Measurements from ENCODE around the gene PRKG1. TPM values are rescaled to one million over a fixed set of nuclear protein-coding genes. Genes with fewer than 3 reads are reported as not detected.

The PRKG1 gene
- total RNA-seq, 1 donor, result 1.2 TPM

DNA sequence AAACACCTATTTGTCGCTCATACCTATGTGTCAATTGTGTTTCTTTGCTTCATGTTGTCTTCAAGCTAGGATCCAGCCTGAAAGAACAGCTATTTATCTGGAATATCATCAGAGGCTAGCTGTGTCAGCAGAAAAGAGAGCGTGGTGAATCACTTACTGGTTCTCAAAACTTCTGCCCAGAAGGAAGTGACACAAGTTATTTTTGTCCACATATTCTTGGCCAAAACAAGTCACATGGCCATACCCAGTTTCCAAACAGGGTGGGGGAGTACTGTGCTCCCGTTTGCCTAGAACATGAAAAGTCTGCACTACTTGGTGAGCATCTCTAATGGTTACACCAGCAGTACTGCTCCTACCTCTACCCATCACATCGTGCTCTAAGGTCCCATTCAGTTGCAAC lies 786.0 kb downstream of the PRKG1 start:
- Histone ChIP-seq H3K4me1 (ENCODE audit: insufficient read depth, low read length) (no peaks in the 10 kb centered on the region), H3K9me3 (ENCODE audit: low read depth, low read length) (no peaks in the 10 kb centered on the region), H3K27me3 (ENCODE audit: insufficient read depth, low read length) (no peaks in the 10 kb centered on the region), H3K4me3 (ENCODE audit: low read length) (no peak overlapping the region)

DNA sequence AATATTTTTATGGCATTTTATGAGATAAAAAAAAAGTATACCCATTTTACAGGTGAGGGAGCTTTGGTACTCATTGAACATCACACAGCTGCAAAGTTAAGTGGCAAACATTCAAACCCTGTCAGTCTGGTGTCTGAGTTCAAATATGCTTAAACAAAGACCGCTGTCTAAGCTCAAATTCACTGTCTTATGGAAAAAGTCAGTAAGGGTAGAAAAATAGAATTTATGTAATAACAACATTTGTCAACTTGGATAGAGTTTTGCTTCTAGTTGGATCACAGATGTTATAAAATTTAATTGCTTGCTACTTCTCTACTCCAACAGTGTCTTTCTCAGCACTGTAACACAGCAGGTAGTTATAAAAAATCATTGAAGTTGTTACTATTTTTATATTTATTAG lies 786.8 kb downstream of the PRKG1 start:
- no peaks in the 10 kb centered on the region for H3K9me3 ChIP-seq (ENCODE audit: low read depth, low read length)
- H3K4me3 ChIP-seq (ENCODE audit: low read length), result no peak overlapping the region
- no peaks in the 10 kb centered on the region for H3K27me3 ChIP-seq (ENCODE audit: insufficient read depth, low read length)
- H3K4me1 ChIP-seq (ENCODE audit: insufficient read depth, low read length), result no peaks in the 10 kb centered on the region

DNA sequence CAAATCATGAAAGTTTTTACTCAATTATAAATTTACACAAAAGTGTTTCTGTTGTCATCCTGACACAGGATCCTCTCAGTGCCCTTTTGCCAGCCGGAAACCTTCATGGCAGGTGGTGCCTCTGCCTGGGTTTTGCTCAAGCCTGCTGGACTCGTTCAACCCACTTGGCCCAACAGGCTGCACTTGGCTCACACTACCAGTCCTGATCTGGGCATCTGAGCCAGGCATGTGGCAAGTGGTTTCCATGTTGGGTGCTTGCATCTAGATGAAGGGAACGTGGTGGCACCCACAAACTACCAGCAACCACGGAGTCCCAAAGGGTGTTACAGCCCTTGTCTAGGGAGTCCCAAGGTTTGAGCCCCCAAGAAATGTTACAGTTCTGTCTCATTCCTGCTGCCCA lies 787.4 kb downstream of the PRKG1 start:
- Histone ChIP-seq H3K27me3 (ENCODE audit: insufficient read depth, low read length) (no peaks in the 10 kb centered on the region), H3K9me3 (ENCODE audit: low read depth, low read length) (no peaks in the 10 kb centered on the region), H3K4me3 (ENCODE audit: low read length) (no peak overlapping the region), H3K4me1 (ENCODE audit: insufficient read depth, low read length) (no peaks in the 10 kb centered on the region)

DNA sequence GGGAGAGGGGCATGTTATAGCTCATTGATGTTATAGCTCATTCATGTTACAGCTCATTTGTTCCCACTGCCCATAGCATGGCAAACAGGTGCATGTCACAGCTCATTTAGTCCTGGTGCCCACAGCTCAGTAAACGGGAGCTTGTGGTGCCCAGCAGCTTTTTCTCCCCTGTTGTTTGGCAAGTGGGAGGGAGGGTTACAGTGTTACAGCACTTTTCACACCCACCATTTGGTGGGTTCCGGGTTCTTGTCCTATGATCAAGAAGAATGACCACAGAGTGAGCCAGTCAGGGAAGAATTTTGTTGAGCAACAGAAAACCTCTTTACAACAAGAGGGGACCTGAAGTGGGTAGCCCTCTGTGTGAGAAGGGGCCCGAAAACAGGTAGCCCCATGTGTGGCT lies 787.9 kb downstream of the PRKG1 start:
- H3K4me1 ChIP-seq (ENCODE audit: insufficient read depth, low read length), result no peaks in the 10 kb centered on the region
- no peaks in the 10 kb centered on the region for H3K9me3 ChIP-seq (ENCODE audit: low read depth, low read length)
- H3K4me3 ChIP-seq (ENCODE audit: low read length), result no peak overlapping the region
- H3K27me3 ChIP-seq (ENCODE audit: insufficient read depth, low read length), result no peaks in the 10 kb centered on the region

DNA sequence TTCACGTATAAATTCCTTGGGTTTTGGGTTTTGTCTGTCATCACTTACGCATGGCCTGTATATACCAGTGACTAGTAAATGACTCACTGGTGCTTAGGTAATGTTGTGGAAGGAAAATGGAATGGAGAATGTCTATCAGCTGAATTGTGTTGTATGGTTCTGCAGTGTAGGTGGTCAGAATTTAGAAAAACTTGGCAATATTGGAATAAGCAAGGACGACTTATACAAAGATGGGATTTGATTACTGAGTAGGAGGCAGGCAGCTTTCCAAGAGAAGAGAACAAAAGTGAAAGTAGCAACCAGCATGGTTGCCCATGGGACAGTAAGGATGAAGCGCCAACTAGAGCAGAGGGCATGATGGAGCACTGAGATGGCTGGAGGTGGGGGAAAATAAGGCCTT lies 793.7 kb downstream of the PRKG1 start:
- Histone ChIP-seq H3K4me3 (ENCODE audit: low read length) (no peak overlapping the region), H3K9me3 (ENCODE audit: low read depth, low read length) (no peaks in the 10 kb centered on the region), H3K27me3 (ENCODE audit: insufficient read depth, low read length) (no peaks in the 10 kb centered on the region), H3K4me1 (ENCODE audit: insufficient read depth, low read length) (no peaks in the 10 kb centered on the region)

DNA sequence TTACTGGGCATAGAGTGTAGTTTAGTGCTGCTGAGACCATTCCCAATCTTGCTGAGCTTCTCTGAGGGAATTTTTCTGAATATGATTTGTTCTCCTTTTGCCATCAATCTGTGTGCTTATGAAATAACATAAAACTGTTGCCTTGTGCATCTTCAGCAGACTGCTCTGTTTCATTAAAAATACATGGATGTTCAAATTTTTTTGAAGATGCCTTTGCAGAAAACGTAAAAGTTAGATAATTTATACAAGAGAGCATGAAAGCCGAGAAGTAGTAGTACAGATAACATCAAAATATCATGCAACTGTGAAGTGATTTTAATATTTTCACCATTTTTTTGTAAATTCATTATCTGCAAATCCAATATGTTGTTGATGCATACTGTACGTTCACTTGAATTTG lies 799.8 kb downstream of the PRKG1 start:
- no peak overlapping the region for H3K4me3 ChIP-seq (ENCODE audit: low read length)
- no peaks in the 10 kb centered on the region for H3K9me3 ChIP-seq (ENCODE audit: low read depth, low read length)
- H3K4me1 ChIP-seq (ENCODE audit: insufficient read depth, low read length), result no peaks in the 10 kb centered on the region
- H3K27me3 ChIP-seq (ENCODE audit: insufficient read depth, low read length), result no peaks in the 10 kb centered on the region

DNA sequence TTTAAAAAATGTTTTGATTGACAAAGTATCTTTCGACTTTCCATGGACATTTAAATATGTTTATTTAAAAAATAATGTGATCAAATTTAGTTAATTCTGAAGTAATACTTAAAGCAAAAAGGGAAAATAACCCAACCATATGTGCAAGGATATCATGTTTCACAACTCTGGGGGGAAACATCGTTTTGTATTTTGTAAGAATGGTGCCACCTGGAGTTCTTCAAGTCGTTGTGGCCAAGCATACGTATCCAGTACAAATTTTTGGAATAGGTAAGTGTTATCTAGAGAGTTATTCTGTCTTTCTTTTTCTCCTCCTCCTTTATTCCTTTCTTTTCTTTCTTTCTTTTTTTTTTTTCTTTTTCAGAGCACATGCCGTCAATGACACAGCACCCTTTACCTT lies 801.3 kb downstream of the PRKG1 start:
- no peaks in the 10 kb centered on the region for H3K9me3 ChIP-seq (ENCODE audit: low read depth, low read length)
- H3K4me1 ChIP-seq (ENCODE audit: insufficient read depth, low read length), result no peaks in the 10 kb centered on the region
- H3K27me3 ChIP-seq (ENCODE audit: insufficient read depth, low read length), result no peaks in the 10 kb centered on the region
- H3K4me3 ChIP-seq (ENCODE audit: low read length), result no peak overlapping the region

DNA sequence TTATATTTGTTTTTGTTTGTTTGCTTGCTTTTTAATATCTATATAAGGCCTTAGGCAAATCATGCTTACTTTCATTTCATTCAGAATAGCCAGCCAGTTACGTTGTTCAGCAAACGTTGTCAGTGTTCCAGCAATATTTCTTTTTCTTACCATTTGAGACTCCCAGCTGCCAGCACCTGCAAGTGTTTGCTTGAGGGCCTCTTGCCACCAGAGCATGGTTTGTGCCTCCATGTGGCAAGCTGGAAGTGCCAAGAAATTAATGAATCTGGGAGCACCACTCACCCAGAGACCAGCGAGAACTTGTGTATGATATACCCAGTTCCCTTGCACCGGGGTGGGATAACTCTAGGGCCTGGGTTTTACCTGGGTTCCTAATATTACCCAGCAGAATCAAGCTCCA lies 802.2 kb downstream of the PRKG1 start:
- Histone ChIP-seq H3K9me3 (ENCODE audit: low read depth, low read length) (no peaks in the 10 kb centered on the region), H3K4me3 (ENCODE audit: low read length) (no peak overlapping the region), H3K27me3 (ENCODE audit: insufficient read depth, low read length) (no peaks in the 10 kb centered on the region), H3K4me1 (ENCODE audit: insufficient read depth, low read length) (no peaks in the 10 kb centered on the region)

DNA sequence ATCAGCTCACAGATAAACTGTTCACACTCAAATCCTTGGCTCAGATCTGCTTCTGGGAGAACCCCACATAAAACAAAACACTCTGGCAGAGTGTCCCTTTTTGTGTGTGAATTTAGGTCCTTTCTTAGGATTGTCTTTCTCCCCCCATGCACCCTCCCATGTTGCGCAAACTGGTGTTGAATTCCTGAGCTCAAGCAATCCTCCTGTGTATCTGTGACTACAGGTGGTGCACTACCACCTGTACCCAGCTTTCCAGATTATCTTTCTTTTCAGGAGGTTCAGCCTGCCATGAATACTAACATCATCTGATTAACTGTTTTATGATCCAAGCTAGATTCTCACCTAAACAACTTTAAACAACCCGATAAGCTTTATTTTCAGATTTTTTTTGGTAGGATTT lies 802.7 kb downstream of the PRKG1 start:
- Histone ChIP-seq H3K4me3 (ENCODE audit: low read length) (no peak overlapping the region), H3K4me1 (ENCODE audit: insufficient read depth, low read length) (no peaks in the 10 kb centered on the region), H3K9me3 (ENCODE audit: low read depth, low read length) (no peaks in the 10 kb centered on the region), H3K27me3 (ENCODE audit: insufficient read depth, low read length) (no peaks in the 10 kb centered on the region)

DNA sequence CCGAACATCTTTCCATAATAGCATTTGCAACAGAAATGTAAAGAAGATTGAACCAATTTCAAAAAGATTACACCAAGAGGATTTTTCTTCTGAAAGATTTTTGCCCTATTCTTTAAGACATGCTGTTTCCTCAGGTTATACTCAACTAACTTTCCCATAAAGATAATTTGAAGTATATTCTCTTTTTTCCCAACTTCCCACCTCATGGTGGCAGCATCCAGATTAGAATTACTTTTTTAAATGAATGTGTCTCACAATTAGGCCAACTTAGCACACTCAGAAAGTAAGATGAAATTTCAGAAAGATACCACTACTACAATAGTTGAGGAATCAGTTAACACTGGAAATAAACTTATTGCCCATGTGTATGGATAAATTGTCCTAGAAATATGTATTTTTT lies 803.3 kb downstream of the PRKG1 start:
- Histone ChIP-seq H3K4me3 (ENCODE audit: low read length) (no peak overlapping the region), H3K9me3 (ENCODE audit: low read depth, low read length) (no peaks in the 10 kb centered on the region), H3K27me3 (ENCODE audit: insufficient read depth, low read length) (no peaks in the 10 kb centered on the region), H3K4me1 (ENCODE audit: insufficient read depth, low read length) (no peaks in the 10 kb centered on the region)

DNA sequence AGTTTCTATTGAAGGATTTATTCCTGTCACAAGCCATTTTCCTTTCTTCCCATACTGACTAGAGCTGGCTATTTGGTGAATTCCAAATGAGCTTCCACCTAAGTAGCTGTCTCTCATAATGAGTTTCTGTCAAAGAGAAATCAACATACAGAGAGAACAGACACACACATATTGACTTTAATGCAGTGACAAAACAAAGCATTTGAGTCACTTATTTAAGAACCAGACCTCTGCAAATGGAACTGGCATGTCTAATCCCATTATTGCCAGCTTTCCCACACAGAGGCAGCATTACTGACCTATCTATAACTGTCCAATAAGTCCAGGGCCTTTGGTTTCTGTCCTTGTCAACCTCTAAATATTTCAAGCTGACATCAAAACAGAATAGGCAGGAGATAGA lies 804.4 kb downstream of the PRKG1 start:
- H3K4me1 ChIP-seq (ENCODE audit: insufficient read depth, low read length), result no peaks in the 10 kb centered on the region
- H3K4me3 ChIP-seq (ENCODE audit: low read length), result no peak overlapping the region
- H3K9me3 ChIP-seq (ENCODE audit: low read depth, low read length), result no peaks in the 10 kb centered on the region
- no peaks in the 10 kb centered on the region for H3K27me3 ChIP-seq (ENCODE audit: insufficient read depth, low read length)

DNA sequence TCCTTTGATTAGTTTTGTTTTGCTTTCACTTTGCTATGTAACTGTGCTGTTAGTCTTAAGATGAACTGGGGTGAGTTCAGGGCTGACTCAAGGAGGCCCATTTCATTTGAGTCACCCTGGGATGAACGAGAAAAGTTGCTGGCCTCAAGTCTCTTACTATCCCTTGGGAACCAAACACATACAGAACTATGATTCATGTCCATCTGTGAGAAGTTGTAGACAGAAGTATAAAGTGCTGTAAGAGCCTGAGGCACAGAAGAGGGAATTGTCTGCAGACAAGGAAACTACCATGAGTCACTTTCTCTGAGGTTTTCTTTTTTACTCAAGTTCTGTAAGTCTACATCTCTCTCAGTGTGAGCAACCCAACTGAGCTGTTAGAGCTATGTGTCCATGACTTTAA lies 805.0 kb downstream of the PRKG1 start:
- Histone ChIP-seq H3K27me3 (ENCODE audit: insufficient read depth, low read length) (no peaks in the 10 kb centered on the region), H3K4me3 (ENCODE audit: low read length) (no peak overlapping the region), H3K4me1 (ENCODE audit: insufficient read depth, low read length) (no peaks in the 10 kb centered on the region), H3K9me3 (ENCODE audit: low read depth, low read length) (no peaks in the 10 kb centered on the region)

DNA sequence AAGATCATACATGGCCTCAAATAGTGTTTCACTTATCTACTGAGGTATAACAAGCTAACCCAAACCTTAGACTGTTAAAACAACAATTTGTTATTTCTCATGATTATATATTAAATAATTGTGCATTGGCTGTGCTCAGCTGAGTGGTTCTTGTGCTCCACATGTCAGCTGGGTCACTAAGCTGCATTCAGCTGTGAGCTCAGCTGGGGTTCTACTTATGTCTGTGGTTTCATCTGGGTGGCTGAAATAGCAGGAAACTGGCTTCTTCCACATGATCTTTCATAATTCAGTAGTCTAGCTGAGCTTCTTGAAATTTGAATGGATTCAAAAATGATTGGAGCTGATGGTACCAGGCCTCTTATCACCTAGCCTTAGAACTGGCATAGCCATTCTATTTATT lies 806.9 kb downstream of the PRKG1 start:
- H3K9me3 ChIP-seq (ENCODE audit: low read depth, low read length), result no peaks in the 10 kb centered on the region
- no peak overlapping the region for H3K4me3 ChIP-seq (ENCODE audit: low read length)
- H3K27me3 ChIP-seq (ENCODE audit: insufficient read depth, low read length), result no peaks in the 10 kb centered on the region
- no peaks in the 10 kb centered on the region for H3K4me1 ChIP-seq (ENCODE audit: insufficient read depth, low read length)

DNA sequence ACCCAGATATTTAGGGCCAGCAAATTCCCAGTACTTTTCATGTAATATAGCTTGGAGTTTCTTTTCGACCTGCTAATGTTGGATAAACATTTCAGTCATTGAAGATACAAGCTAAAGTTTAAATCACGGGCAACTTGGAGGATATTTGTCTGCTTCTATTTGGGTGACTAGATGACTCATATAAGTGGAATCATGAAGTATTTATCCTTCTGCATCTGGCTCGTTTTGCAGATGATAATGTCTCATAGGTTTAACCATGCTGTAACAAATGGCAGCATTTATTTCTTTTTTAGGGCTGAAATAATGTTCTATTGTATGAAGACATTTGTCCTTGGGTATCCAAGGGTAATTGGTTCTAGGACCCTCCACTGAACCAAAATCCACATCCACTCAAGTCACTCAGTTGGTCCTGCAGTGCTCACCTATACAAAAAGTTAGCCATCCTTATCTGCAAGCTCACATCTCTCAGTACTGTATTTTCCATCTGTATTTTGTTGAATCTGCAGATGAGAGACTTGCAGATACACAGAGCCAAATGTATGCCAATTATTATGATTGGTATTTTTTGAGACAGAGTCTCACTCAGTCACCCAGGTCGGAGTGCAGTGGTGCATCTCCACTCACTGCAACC lies 812.3 kb downstream of the PRKG1 start:
- Histone ChIP-seq H3K27me3 (ENCODE audit: insufficient read depth, low read length) (no peaks in the 10 kb centered on the region), H3K4me1 (ENCODE audit: insufficient read depth, low read length) (no peaks in the 10 kb centered on the region), H3K9me3 (ENCODE audit: low read depth, low read length) (no peaks in the 10 kb centered on the region), H3K4me3 (ENCODE audit: low read length) (no peak overlapping the region)

DNA sequence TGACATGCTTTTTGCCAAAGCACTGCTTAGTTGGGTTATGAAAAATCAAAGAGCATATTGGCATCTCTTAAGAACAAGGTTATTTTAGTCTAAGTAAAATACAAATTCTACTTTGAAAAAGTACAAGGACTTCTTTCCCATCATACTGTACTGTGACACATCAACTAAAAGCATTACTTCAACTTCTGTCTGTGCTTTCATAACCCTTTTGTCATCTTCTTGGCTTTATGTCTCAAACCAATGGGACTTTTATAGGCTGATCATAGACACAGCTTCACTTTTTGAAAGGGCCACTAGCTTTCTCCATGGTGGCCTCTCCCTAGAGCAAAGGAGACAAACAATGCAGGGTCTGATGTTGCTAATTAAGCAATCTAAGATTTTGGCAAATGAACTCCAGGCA lies 814.0 kb downstream of the PRKG1 start:
- H3K4me3 ChIP-seq (ENCODE audit: low read length), result no peak overlapping the region
- no peaks in the 10 kb centered on the region for H3K4me1 ChIP-seq (ENCODE audit: insufficient read depth, low read length)
- H3K27me3 ChIP-seq (ENCODE audit: insufficient read depth, low read length), result no peaks in the 10 kb centered on the region
- H3K9me3 ChIP-seq (ENCODE audit: low read depth, low read length), result no peaks in the 10 kb centered on the region

DNA sequence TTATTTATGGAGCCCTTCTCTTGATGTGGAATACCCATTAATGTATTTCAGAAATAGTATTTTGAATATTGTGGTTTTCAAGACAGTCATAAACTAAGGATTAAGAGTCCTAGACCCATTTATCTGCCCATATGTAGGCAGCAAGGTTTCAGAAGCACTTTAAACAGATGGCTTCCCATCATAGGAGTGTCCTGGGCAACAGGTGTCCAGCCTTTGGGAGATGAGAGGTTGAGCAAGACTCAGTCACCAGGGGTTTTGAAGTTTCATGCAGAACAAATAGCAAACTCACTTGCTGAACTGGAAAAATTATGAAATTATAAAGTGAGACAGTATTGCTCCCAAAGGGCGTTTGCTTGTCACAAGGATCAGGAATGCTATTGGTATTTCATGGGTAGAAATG lies 818.0 kb downstream of the PRKG1 start:
- Histone ChIP-seq H3K27me3 (ENCODE audit: insufficient read depth, low read length) (no peaks in the 10 kb centered on the region), H3K4me1 (ENCODE audit: insufficient read depth, low read length) (no peaks in the 10 kb centered on the region), H3K9me3 (ENCODE audit: low read depth, low read length) (no peaks in the 10 kb centered on the region), H3K4me3 (ENCODE audit: low read length) (no peak overlapping the region)
